GM21447 (cell line): Measurements from ENCODE around the gene CLIC5.

Experiments
- ATAC-seq: cut with Tn5 transposase; IDR thresholded peaks from one replicate; pipeline ENCODE4 v1.9.1; 2021; ENCODE audit not compliant: unreplicated experiment

Gene CLIC5

DNA sequence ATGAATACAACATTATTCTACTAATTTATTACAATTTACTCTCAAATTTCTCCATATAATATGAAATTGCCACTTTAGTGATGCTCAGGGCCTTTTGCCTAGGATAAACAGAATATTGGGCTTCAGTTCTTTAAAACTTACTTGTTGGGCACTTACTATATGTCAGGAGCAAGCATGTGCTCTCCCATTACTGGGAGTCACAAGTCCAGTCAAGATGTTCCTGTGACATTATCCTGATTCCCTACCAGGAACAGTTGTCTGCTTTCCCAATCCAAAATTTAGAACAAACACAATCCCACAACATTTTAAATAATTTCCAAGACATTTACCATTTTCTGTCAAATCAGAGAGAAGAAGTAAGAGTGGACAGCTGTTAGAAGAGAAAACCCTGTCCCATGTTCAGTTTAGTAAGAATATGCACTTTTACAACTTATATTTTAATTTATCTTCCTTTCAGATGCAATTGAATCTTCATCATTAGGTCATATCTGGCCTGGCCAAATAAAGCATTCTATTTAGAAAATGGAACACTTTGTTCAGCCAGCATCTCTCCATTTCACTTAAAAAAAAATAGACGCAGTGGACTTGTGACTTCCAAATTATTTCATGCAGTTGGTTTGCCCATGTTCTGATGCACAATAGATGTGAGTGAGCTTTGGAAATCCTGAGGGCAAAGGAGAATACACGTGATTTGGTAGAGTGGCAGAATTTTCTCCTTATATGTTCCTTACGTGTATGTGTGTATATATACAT lies 159.8 kb downstream of the CLIC5 start:
- ATAC-seq = no peak

DNA sequence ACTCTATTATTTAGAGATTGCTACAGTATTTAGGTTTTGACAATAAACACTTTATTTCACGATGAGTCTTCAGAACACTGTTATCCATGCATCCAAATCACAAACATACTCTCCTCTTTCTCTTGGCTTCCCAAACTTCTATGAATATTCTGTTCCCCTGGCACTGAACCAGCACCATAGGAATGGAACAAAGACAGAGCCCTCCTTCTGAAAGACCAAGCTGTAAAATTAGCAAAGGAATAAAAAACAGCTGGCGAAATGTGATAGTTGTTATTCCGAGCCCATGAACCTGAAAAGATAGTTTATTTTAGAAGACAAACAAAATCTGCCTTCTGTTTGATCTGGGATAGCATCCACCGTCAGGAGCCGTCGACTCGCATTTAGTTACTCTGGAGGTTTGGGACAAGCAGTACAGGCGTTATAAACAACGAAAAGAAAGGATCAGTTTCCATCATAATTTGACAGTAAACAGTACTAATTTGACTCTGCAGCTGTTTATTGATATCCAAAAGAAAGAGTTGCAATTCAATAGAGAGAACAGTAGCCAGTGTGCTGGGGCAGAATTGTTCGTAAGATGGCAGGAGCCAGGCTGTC lies 161.4 kb downstream of the CLIC5 start:
- ATAC-seq = no peak

DNA sequence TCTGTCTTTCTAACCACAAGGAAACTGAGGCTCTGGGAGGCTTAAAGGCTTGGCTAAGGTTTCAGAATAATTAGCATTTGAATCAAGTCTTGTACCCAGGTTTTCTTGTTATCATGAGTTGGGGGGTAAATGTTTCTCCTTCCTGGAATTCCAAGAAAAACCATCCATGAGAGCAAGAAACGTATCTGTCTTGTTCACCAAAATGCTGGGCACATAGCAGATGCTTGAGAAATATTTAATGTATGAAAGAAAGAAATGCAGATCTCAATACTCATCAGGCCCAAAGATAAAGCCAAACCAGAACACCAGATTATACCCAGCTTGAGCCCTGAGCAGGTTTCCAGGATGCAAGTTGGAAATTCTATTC lies 164.6 kb downstream of the CLIC5 start:
- no peak for ATAC-seq

DNA sequence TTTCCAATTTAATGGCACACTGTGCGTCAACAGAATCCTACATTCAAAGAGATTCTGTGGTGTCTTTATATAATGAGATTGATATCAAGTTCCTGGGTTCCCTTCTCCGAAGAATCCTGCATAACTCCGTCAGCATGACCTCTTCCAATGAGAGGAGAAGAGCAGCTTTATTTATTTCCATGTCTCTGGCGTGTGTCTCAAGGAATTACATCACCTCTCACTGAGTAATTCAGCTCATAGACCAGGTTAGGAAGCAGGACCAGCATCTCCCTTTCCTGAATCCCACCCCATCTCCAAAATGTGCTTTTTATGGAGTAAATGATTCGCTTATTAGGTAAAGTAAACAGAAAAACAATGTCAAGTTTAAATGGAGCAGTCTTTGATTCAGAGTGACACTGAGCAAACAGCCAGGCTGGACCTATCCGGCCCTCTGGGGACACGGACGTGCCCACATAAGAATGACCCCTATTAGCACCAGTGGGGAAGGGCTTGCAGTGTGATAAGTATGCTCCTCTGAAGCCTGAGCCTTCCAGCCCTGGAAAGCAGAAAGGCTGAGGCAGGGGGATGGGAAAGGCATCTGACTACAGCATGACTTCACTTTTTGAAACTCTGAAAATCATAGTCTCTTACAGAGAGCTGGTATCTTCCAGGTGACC lies 165.2 kb downstream of the CLIC5 start:
- ATAC-seq = no peak

DNA sequence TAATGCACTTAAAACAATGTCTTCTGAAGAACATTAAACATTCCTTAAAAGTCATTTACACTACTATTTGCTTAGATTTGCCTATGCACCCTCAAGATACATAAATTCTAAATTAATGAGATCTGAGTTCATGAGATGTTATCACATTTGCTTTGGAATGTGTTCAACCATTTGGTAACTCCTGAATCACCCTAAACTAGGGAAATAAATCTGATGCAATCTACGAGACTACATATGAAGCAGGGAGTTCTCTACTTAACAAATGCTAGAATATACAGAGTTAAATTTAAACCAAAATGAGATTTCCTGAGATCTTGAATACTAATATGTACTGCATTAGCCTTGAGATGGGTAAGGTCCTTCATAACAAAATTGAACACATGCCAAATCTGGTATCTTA lies 170.1 kb downstream of the CLIC5 start:
- ATAC-seq = no peak

DNA sequence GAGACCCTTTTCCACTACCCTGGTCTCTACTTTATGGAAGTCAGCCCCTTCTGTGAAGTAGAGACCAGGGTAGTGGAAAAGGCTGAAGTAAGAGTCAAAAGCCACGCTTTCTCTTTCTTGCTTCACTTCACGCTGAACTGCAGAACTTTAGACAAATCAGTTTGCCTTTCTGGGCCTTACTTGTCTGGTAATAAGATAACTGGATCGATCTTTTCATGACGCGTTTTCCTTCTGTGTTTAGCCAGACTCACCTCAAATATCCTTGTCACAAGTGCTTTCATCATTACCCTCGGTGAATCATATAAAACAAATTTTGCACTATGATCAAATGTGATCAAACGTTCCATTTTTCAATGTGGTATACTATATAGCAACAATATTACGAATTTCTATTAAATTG lies 170.7 kb downstream of the CLIC5 start:
- no peak for ATAC-seq

DNA sequence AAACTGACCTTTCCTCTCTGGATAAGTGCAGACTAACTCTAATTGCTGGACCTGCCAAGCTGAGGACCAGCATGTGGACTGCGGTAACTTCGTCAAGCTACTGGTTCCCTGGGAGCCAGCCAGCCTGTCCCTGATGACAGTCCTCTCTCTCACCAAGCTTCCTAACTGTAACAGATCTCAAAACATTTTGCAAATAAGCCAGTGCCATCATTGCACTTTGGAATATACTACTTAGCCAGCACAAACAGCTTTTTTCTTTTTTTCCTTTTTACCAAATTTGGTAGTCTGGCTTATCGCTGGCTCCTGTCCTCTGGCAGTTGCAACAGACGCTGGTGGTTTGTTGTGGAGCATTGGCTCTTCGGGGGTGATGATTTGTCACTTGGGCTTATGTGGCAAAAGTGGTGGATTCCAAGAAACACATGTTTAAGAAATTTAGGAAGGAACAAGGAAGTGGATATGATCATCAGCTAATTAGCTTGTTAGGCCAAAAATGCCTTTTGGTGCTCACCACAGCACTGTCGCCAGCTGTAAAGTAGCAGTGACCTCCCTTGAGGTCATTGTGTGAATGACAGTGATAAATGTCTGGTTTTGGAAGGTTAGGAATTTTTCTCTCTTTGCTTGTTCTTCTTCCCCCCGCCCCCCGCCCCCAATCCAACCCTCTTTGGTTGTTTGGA lies 171.7 kb downstream of the CLIC5 start:
- no peak for ATAC-seq

DNA sequence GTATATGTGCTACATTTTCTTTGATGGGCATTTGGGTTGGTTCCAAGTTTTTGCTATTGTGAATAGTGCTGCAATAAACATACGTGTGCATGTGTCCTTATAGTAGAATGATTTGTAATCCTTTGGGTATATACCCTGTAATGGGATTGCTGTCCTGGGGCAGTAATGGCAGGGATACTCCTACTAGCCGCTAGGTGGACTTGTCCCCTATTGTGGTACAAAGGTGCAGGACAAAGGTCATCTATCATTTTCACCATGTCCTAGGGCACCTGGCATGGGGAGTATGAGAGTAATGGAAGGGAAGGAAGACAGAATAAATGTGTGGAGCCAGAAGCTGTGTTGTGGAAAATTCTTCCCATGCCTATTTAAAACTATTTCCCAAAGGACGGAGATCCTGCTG lies 174.6 kb downstream of the CLIC5 start:
- no peak for ATAC-seq

DNA sequence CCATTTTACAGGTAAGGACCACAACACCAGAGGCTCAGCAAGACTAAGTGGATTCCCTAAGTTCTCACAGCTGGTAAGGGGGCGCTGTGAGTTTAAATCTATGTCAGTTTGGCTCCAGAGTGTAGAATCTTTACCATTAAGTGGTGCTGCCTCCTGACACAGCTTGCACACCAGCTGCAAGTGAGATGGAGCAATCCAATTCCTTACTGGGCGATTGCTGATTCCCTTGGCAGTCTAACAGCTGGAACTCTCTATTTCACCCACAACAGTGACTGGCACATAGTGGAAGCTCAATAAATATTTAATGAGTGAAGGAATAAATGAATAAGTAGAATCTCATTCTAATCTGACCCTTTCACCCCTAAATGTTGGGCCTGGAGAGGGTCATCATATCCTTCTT lies 176.7 kb downstream of the CLIC5 start:
- ATAC-seq = no peak

DNA sequence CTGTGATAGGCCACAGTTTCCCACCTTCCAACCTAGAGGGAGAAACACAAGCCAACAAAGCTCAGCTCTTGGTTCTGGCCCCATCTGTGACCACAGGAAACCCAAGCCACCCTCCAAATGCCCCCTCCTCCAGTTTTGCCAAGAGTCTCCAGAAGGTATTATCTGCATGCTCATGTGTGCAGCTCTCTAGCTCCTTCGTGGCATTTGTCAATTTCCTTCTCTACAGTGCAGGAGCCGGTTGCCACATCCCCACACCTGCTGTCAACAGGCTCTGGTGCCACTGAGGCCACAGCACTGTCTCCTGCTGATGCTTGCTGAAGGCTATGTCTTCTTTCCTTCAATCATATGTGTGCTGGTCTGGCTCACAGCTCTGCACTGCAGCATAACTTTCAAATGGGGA lies 177.2 kb downstream of the CLIC5 start:
- no peak for ATAC-seq

DNA sequence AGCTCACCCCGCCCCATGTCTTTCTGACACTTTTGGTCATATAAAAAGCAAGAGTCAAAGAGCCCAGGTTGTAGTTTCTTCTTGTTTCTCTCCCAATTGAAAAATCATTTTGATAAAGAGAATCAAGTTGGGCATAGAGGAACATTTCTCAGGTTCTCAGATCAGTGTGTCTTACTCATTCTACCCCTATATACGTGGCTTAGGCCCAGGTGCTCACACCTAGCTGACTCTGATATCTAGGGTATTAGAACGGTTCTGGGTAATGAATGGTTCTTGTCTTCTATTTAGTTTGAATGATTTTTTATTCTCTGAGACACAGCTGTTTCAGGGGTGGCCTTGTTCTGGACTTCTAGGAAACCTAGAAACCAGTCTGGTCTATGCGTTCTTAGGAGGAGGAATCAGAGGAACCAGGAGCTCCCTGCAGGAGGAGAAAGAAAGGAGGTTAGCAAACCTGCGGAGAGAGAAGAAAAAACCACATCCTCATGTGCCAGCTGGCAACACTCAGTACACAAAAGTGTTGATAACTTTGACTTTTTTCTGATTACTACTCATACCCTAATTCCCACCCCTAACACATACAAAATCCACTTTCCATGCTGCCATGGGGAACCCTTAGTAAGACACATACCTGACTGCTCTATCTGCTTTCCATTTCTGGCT lies 178.0 kb downstream of the CLIC5 start:
- no peak for ATAC-seq

DNA sequence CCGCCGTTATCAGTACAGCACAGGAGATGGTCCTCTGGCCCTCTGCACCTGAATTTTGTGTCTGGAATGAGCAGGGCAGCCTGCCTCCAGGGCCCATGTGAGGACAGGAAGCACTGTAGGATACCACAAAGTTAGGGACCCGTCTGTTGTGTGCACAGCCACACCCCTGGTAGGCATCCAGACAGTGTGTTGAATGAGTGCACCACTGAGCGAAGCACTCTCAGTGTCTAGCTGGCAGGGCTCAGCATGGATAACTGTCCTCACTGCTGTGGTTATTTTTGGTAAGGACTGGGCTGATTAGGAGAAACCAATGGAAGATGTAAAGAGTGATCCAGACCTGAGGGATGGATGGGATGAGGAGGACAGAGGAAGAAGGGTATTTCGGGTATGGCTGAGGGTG lies 178.7 kb downstream of the CLIC5 start:
- no peak for ATAC-seq

DNA sequence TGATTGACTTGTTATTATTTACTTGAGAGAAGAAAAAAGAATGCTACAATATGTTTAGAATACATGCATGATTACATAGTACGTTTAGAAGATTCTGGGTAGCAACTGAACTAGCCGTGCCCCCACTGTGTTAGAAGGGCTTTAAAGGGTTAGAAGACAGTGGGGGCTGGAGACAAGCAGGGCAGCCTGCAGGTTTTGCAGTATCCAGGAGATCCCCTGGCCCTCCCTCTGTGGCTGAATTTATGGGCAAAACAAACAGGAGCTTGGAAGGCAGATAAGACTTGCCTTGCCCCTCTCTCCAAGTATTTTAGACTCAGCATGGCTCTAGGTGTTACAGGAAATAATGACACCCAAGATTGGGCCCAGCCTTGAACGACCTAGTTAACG lies 179.2 kb downstream of the CLIC5 start:
- no peak for ATAC-seq

DNA sequence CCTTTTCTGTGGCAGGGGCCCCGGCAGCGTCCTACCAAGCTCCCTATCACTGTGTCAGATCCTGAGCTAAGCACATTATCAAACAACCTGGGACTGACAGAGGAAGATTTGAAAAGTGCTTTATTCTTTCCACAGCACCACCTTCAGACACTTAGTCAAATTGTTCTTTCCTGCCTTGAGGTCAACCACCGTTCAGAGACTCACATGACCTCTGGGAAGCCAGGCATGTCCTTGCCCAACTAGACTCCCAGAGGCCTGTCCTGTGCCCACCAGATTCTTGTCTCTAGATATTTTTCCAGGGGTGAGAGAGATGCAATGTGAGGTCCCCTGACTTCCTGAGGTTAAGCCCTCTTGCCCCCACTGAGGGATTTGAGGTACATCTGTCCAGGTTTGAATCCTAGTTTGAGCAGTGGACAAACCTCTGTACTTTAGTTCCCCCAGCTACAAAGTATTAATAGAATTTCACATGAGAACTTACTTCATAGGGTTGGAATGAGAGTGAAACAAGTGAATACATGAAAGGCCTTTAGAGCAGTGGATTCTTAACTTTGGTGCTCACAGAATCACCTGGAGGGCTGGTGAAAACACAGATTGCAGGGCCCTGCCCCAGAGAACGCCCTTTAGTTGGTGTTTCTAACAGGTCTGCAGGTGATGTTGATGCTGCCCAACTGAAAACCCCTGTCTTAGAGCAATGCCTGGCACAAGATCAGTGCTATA lies 179.8 kb downstream of the CLIC5 start:
- ATAC-seq = no peak

DNA sequence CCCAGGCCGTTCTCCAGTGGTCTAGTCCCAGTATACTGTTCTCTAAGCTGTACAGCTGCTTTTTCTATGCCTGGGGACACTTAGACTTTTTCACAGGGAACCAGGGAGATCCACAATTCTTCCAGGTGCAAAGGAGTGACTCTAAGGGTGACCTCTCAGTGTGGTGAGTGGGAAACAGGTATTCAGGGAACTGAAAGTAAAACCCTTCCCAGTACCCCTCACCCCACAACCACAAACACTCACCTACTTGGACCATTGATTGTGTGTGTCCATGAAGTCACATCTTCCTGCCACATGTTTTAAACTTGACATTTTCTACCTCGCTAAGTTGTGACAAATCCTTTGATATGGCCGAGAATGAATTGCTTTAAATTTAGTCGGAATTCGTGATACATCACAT lies 183.6 kb downstream of the CLIC5 start:
- no peak for ATAC-seq
